Subcutaneous adipose tissue (tissue), 4 donors: ENCODE results near the gene SLC12A7. TPM values are rescaled to one million over a fixed set of nuclear protein-coding genes. Genes with fewer than 3 reads are reported as not detected.

ENCODE experiments used
- total RNA-seq, 4 donors: library from RNA; depleted of rRNA; stranded (reverse); fragments of >200 nt; gene quantifications; one replicate each; pipeline ENCODE4 v1.1.0, GENCODE V29; 2016
- TF ChIP-seq, protein P1 (sequence below): fragments of 450-650 bp; IDR thresholded peaks from one replicate; pipeline ENCODE4 v1.5.1; 2016; ENCODE audit warnings: low read depth, mild to moderate bottlenecking, control low read depth, antibody characterized with exemption, moderate library complexity

Gene SLC12A7
- total RNA-seq, 4 donors from 2014 or later, result 12.9 to 34.3 (median 20.7) TPM

DNA sequence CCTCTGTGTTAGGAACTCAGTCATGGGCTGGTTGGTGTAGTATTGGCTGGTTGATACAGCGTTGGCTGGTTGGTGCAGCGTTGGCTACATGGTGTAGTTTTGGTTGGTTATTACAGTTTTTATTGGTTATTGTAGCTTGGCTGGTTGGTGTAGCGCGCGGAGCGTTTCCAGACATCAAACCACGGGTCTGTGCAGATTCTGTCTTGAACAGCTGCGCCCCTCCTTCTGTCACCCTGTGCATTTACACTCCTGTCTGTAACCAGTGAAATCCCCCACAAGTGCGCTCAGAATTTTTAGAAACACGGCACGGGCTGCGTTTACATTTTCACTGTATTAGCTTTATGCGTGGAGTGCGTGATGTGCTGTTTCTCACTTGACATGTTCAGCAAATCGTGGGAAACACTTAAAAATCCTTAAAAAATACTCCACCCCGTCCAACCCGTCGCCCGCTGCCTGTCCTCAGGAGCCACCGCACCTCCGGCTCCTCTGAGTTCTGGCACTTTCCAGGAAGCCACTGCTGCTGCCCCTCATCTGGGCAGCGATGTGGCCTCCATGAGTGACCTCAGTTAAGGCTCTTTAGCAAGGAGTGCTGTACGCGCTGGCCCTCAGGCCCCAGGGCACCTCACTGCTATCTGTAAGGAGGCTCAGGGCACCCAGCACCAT lies 82.5 kb downstream of the SLC12A7 start:
- TF ChIP-seq, protein P1, sequence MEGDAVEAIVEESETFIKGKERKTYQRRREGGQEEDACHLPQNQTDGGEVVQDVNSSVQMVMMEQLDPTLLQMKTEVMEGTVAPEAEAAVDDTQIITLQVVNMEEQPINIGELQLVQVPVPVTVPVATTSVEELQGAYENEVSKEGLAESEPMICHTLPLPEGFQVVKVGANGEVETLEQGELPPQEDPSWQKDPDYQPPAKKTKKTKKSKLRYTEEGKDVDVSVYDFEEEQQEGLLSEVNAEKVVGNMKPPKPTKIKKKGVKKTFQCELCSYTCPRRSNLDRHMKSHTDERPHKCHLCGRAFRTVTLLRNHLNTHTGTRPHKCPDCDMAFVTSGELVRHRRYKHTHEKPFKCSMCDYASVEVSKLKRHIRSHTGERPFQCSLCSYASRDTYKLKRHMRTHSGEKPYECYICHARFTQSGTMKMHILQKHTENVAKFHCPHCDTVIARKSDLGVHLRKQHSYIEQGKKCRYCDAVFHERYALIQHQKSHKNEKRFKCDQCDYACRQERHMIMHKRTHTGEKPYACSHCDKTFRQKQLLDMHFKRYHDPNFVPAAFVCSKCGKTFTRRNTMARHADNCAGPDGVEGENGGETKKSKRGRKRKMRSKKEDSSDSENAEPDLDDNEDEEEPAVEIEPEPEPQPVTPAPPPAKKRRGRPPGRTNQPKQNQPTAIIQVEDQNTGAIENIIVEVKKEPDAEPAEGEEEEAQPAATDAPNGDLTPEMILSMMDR, result no peak

DNA sequence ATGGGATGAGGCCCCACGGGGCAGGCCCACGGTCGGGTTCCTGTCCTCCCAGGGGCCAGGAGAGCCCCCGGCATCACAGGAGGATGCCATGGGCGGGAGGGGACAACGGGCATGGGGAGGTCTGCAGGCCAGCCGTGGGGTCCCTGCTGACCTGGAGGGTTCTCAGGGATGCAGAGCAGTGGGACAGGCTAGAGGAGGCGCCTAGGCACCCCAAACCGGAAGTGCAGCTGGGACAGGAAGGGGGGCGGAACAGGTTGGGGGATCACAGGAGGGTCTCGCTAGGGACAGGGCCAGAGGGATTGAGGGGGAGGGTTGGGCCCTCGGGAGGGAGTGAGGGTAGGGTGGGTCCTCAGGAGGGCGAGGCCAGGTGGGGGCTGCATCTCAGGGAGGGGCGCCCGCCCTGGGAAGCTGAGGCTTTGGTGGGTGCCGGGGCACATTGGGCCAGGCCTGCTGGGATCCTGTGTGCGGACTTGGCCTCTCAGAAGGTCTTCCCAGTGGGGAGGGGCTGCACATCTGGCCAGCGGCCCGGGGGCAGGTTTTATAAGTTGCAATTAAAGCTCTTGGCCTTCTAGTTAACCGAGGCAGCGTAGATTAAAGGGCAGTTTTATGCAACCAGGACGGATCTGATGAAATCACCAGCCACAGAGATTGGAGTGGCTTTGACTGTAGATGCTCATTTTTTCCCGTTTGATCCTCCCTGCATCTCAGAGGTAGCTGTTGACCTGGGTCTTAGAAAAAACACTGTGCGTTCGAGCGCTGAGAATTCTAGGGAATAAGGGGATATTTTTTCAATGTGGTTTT lies 83.2 kb downstream of the SLC12A7 start:
- TF ChIP-seq, protein P1, result no peak

DNA sequence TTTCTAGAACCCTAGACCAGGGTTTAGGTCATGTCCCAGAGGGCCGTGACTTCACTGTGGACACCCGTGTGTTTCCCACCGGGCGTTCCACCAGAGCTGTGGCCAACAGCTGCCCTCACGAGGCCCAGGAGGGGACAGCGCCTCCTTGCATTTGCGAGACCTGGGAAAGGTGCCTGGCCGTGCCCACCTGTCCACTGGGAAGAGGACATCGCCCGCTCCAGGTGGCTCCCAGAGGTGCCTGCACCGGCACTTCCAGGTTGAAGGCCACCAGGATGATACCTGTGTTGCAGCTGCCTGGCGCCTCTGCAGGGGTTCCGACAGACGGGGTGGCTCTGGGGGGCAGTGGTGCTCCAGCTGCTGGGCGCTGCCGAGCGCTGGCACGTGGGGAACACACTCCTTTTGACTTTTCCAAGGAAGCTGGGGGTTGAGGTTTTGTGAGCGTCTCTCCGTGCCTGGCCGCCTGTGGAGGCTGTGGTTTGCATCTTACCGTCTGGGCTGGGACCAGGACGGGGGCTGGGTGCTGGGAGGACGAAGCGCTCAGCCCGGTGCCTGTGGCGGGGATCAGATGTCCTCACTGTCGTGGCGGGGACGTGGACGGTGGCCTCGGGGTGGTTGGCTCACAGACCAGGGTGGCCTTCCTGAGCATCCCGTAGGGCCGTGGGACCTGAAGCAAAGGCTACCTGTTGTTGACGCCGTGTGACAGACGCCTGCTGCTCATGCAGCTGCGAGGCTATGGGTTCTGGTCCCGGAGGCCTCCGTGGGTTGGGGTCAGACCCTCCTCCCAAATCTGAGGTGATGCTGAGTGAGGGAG lies 84.0 kb downstream of the SLC12A7 start:
- TF ChIP-seq, protein P1, result no peak

DNA sequence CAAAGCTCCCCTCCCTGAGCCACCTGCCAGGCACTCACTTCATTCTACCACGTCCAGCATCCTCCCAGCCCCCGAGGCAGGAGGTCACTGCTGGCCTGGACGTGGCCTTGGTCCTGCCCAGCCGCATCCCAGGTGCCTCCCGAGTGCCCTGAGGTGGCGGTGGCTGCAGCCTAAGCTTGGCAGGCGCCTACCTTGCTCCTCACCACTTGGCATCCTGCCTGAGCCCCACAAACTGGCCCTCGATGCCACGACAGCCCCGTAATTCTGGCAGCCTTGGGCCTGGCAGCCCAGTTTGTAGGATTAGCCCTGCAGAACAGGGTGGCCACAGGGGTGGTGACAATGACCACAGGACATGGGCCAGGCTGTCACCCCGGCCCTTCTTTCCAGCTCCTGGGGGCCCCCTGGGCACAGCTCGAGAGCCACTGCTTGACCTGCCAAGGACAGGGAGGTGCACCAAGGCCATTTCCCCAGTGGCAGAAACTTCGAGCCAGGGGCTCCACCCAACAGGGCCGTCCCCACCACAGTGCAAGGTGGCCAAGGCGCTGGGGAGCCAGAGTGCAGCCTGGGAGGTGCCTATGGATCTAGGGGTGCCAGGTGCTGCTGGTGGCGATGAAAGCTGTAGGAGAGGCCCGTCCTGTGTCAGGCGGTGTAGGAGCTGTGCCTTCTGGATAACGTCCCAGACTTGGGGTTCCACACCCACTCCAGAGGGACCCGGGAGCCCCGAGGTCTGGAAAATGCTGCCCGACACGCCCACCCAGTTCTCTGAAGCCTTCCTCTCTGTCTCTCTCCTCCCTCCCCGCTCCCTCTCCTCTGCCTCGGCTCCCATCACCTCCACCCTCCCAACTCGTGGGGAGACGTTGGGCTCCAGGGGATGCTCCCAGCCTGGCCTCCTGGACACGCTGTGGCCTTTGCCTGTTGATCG lies 84.9 kb downstream of the SLC12A7 start:
- TF ChIP-seq, protein P1, result no peak

DNA sequence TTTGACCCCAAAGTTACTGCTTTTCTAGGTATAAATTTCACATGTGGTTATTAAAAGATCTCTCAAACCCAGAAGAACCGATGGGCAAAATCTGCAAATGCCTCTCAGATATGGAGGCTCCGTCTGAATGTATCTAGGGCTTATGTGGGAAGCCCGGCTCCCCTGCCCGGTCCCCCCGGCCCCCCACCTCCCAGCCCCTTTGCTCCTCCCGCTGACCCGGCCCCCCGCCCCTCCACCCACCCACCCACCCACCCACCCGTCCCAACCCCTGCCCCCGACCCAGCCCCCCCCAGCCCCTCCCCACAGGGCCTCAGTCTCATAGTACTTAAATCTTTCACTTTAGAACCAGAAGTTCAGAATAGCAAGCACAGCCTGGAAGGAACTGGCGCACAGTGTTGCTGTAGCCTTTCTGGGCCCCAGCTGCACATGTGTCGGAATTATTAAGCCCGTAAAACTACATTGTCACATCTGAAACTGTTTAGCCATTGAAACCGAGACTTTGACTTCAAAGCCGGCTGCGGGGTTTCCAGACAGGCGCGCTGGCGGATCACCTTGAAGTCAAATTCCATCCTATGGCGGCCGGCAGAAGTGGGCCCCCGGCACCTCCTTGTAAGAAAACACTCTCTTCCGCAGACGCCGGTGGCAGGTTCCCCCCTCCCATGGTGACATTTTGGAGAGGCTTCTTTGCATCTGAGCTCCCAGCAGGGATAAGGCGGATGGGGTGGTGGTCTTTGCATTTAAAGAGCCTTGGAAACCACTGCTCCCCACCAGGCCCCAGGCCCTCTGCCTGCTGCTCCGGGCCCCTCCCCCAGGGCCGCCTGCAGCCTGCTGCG lies 90.5 kb downstream of the SLC12A7 start:
- TF ChIP-seq, protein P1, result no peak

DNA sequence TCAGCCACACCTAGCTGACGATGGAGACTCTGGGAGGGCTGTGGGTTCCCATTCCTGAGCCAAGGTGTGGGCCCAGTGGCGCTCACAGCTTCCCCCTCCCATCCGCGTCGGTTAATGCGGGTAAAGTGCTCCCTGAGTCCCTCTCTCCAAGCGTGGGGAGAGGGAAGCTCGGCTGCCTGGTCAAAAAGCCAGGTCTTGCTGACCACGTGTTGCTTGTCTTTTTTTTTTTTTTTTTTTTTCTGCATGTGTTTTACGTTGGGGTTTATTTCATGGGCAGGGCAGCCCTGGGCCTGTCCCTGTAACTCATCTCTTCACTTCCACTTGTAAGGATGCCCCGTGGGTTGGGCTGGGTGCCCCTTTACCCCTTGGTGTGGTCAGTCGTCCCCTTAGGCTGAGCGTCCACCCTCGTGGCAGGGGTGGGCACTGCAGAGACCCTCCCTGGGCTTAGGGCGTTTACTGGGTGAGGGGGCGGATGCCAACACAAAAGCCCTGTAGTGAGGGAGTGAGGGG lies 91.4 kb downstream of the SLC12A7 start:
- TF ChIP-seq, protein P1, result no peak
